HEK293 (cell line): ENCODE results near the gene ARTN.

Source experiments
- CTCF ChIA-PET: fragments of 350-600 bp; formaldehyde crosslinking; extraction: SDS; loops from one replicate; lab custom pipeline; 2021; ENCODE audit warnings: antibody characterized with exemption; lab: Yijun Ruan, JAX
- POLR2A ChIA-PET: fragments of 300-600 bp; formaldehyde crosslinking; extraction: SDS; loops from one replicate; lab custom pipeline; 2020; ENCODE audit warnings: antibody characterized with exemption, inconsistent platforms; lab: Yijun Ruan, JAX
- H3K27ac ChIP-seq: fragments of 200-500 bp; sonication (Bioruptor generic); 2 replicates; pipeline ENCODE4 v1.5.1; 2014; ENCODE audit warnings: low read depth, low read length, control low read depth, inconsistent platforms; ENCODE audit errors: extremely low read depth
- H3K36me3 ChIP-seq, 2 experiments: fragments of 200-500 bp in 1 of 2; sonication (Bioruptor generic) in 1 of 2; 1 replicate in 1 of 2; 2 replicates in 1 of 2; pipeline ENCODE4 v1.5.1; 2014 to 2017; ENCODE audit warnings: inconsistent platforms in 2 of 2, low read length in 2 of 2; ENCODE audit not compliant: control insufficient read depth in 2 of 2, insufficient read depth in 1 of 2
- H3K4me1 ChIP-seq: fragments of 200-500 bp; sonication (Bioruptor generic); 2 replicates; pipeline ENCODE4 v1.5.1; 2014; ENCODE audit warnings: mild to moderate bottlenecking, low read length, inconsistent platforms; ENCODE audit not compliant: control insufficient read depth, insufficient read depth
- H3K4me3 ChIP-seq: 2 replicates; pipeline ENCODE4 v1.5.1; 2011; ENCODE audit warnings: low read depth, mild to moderate bottlenecking, control low read depth, low read length, moderate library complexity
- H3K9me3 ChIP-seq: fragments of 200-500 bp; sonication (Bioruptor generic); 2 replicates; pipeline ENCODE4 v1.5.1; 2014; ENCODE audit warnings: low read depth, low read length, inconsistent platforms; ENCODE audit not compliant: control insufficient read depth, insufficient read depth
- GFI1B ChIP-seq: fragments of 450-650 bp; formaldehyde crosslinking; IDR thresholded peaks from 2 replicates; pipeline ENCODE4 v1.5.1; 2016; ENCODE audit warnings: missing biosample characterization, missing genetic modification characterization
- HIC1 ChIP-seq: fragments of 450-650 bp; formaldehyde crosslinking; IDR thresholded peaks from 2 replicates; pipeline ENCODE4 v1.5.1; 2016; ENCODE audit warnings: missing biosample characterization, missing genetic modification characterization
- MYNN ChIP-seq: fragments of 450-650 bp; formaldehyde crosslinking; IDR thresholded peaks from 2 replicates; pipeline ENCODE4 v1.5.1; 2016; ENCODE audit warnings: missing biosample characterization, missing genetic modification characterization, borderline replicate concordance
- SCRT1 ChIP-seq: fragments of 450-650 bp; formaldehyde crosslinking; IDR thresholded peaks from 2 replicates; pipeline ENCODE4 v1.5.1; 2016; ENCODE audit warnings: missing biosample characterization, missing genetic modification characterization, borderline replicate concordance
- ZBTB20 ChIP-seq: fragments of 450-650 bp; formaldehyde crosslinking; IDR thresholded peaks from 2 replicates; pipeline ENCODE4 v1.5.1; 2016; ENCODE audit warnings: missing biosample characterization, missing genetic modification characterization
- ZBTB49 ChIP-seq: fragments of 450-650 bp; formaldehyde crosslinking; IDR thresholded peaks from 2 replicates; pipeline ENCODE4 v1.5.1; 2016; ENCODE audit warnings: missing biosample characterization, missing genetic modification characterization, low read depth
- ZBTB7A ChIP-seq: fragments of 450-650 bp; formaldehyde crosslinking; IDR thresholded peaks from 2 replicates; pipeline ENCODE4 v1.5.1; 2016; ENCODE audit warnings: low read depth, missing biosample characterization, missing genetic modification characterization
- ZFP41 ChIP-seq: fragments of 450-650 bp; formaldehyde crosslinking; IDR thresholded peaks from 2 replicates; pipeline ENCODE4 v1.5.1; 2016; ENCODE audit warnings: missing biosample characterization, missing genetic modification characterization, borderline replicate concordance
- ZNF174 ChIP-seq: fragments of 450-650 bp; formaldehyde crosslinking; IDR thresholded peaks from 2 replicates; pipeline ENCODE4 v1.5.0; 2017; ENCODE audit warnings: missing biosample characterization, mild to moderate bottlenecking, missing genetic modification characterization
- ZNF202 ChIP-seq: fragments of 450-650 bp; formaldehyde crosslinking; IDR thresholded peaks from 2 replicates; pipeline ENCODE4 v1.5.1; 2016; ENCODE audit warnings: missing biosample characterization, missing genetic modification characterization, borderline replicate concordance
- ZNF324 ChIP-seq: fragments of 450-650 bp; formaldehyde crosslinking; IDR thresholded peaks from 2 replicates; pipeline ENCODE4 v1.5.1; 2016; ENCODE audit warnings: missing biosample characterization, missing genetic modification characterization
- ZNF404 ChIP-seq: fragments of 450-650 bp; formaldehyde crosslinking; IDR thresholded peaks from 2 replicates; pipeline ENCODE4 v1.5.1; 2017; ENCODE audit warnings: missing biosample characterization, missing genetic modification characterization
- ZNF426 ChIP-seq: fragments of 450-650 bp; formaldehyde crosslinking; IDR thresholded peaks from 2 replicates; pipeline ENCODE4 v1.5.1; 2017; ENCODE audit warnings: missing biosample characterization, missing genetic modification characterization, mild to moderate bottlenecking, inconsistent platforms, moderate library complexity
- ZNF529 ChIP-seq: fragments of 450-650 bp; formaldehyde crosslinking; IDR thresholded peaks from 2 replicates; pipeline ENCODE4 v1.5.1; 2017; ENCODE audit warnings: missing genetic modification characterization, missing biosample characterization; ENCODE audit not compliant: insufficient replicate concordance
- ZNF626 ChIP-seq: fragments of 450-650 bp; sonication (Bioruptor Pico); formaldehyde crosslinking; IDR thresholded peaks from 2 replicates; pipeline ENCODE4 v1.5.1; 2018; ENCODE audit warnings: missing biosample characterization, missing genetic modification characterization, inconsistent platforms
- ZNF701 ChIP-seq: fragments of 450-650 bp; formaldehyde crosslinking; IDR thresholded peaks from 2 replicates; pipeline ENCODE4 v1.5.1; 2016; ENCODE audit warnings: missing biosample characterization, missing genetic modification characterization
- ZNF76 ChIP-seq: fragments of 450-650 bp; formaldehyde crosslinking; IDR thresholded peaks from 2 replicates; pipeline ENCODE4; 2016; ENCODE audit warnings: low read depth, missing biosample characterization, missing genetic modification characterization, borderline replicate concordance
- ZNF837 ChIP-seq: fragments of 450-650 bp; formaldehyde crosslinking; IDR thresholded peaks from 2 replicates; pipeline ENCODE4 v1.5.1; 2016; ENCODE audit warnings: missing biosample characterization, missing genetic modification characterization
- TF ChIP-seq, protein P1 (sequence below): fragments of 450-650 bp; formaldehyde crosslinking; IDR thresholded peaks from 2 replicates; pipeline ENCODE4 v1.5.1; 2016; ENCODE audit warnings: missing biosample characterization, missing genetic modification characterization
- TF ChIP-seq, protein P2 (sequence below): fragments of 450-650 bp; formaldehyde crosslinking; IDR thresholded peaks from 2 replicates; pipeline ENCODE4 v1.5.1; 2016; ENCODE audit warnings: missing biosample characterization, missing genetic modification characterization
- TF ChIP-seq, protein P3 (sequence below): fragments of 450-650 bp; formaldehyde crosslinking; IDR thresholded peaks from 2 replicates; pipeline ENCODE4; 2016; ENCODE audit warnings: missing biosample characterization, missing genetic modification characterization
- TF ChIP-seq, protein P4 (sequence below): fragments of 450-650 bp; formaldehyde crosslinking; IDR thresholded peaks from 2 replicates; pipeline ENCODE4 v1.5.1; 2016; ENCODE audit warnings: missing biosample characterization, missing genetic modification characterization

The ARTN gene

GRCh38 chr1:43924516-43924915, 9.1 kb upstream of the ARTN start (continued):
- TF ChIP-seq GFI1B (tag by site-specific recombination), result no peak
- no peak for TF ChIP-seq ZNF701 (tag by site-specific recombination)
- TF ChIP-seq, all 188 proteins: peak for 0

GRCh38 chr1:43925846-43926245, 7.8 kb upstream of the ARTN start:
- Histone ChIP-seq H3K4me3 (no peak overlapping the region), H3K36me3 (peaks cover 0 to 3% of the 10 kb centered on the region in 2 experiments; a peak in 1 of 3 replicates), H3K4me1 (no peaks in the 10 kb centered on the region), H3K9me3 (no peaks in the 10 kb centered on the region), H3K27ac (no peak overlapping the region)
- TF ChIP-seq ZBTB49 (tag by site-specific recombination), result no peak
- TF ChIP-seq ZFP41 (tag by site-specific recombination), result no peak
- TF ChIP-seq, protein P1, sequence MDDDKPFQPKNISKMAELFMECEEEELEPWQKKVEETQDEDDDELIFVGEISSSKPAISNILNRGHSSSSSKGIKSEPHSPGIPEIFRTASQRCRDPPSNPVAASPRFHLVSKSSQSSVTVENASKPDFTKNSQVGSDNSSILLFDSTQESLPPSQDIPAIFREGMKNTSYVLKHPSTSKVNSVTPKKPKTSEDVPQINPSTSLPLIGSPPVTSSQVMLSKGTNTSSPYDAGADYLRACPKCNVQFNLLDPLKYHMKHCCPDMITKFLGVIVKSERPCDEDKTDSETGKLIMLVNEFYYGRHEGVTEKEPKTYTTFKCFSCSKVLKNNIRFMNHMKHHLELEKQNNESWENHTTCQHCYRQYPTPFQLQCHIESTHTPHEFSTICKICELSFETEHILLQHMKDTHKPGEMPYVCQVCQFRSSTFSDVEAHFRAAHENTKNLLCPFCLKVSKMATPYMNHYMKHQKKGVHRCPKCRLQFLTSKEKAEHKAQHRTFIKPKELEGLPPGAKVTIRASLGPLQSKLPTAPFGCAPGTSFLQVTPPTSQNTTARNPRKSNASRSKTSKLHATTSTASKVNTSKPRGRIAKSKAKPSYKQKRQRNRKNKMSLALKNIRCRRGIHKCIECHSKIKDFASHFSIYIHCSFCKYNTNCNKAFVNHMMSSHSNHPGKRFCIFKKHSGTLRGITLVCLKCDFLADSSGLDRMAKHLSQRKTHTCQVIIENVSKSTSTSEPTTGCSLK (tag by site-specific recombination), result no peak
- TF ChIP-seq ZBTB7A (tag by site-specific recombination), result no peak
- no peak for TF ChIP-seq MYNN
- no peak for TF ChIP-seq ZNF404 (tag by site-specific recombination)
- TF ChIP-seq ZBTB20 (tag by site-specific recombination), result no peak
- TF ChIP-seq ZNF529 (tag by site-specific recombination), result no peak
- TF ChIP-seq, protein P2, sequence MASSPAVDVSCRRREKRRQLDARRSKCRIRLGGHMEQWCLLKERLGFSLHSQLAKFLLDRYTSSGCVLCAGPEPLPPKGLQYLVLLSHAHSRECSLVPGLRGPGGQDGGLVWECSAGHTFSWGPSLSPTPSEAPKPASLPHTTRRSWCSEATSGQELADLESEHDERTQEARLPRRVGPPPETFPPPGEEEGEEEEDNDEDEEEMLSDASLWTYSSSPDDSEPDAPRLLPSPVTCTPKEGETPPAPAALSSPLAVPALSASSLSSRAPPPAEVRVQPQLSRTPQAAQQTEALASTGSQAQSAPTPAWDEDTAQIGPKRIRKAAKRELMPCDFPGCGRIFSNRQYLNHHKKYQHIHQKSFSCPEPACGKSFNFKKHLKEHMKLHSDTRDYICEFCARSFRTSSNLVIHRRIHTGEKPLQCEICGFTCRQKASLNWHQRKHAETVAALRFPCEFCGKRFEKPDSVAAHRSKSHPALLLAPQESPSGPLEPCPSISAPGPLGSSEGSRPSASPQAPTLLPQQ, result no peak
- TF ChIP-seq ZNF837 (tag by site-specific recombination), result no peak
- TF ChIP-seq ZNF202 (tag by site-specific recombination), result no peak
- no peak for TF ChIP-seq ZNF174 (tag by site-specific recombination)
- TF ChIP-seq ZNF426 (tag by site-specific recombination), result no peak
- TF ChIP-seq SCRT1 (tag by site-specific recombination), result no peak
- TF ChIP-seq ZNF324 (tag by site-specific recombination), result no peak
- TF ChIP-seq HIC1 (tag by site-specific recombination), result no peak
- no peak for TF ChIP-seq ZNF76 (tag by site-specific recombination)
- no peak for TF ChIP-seq ZNF626 (tag by site-specific recombination)
- TF ChIP-seq, protein P3, sequence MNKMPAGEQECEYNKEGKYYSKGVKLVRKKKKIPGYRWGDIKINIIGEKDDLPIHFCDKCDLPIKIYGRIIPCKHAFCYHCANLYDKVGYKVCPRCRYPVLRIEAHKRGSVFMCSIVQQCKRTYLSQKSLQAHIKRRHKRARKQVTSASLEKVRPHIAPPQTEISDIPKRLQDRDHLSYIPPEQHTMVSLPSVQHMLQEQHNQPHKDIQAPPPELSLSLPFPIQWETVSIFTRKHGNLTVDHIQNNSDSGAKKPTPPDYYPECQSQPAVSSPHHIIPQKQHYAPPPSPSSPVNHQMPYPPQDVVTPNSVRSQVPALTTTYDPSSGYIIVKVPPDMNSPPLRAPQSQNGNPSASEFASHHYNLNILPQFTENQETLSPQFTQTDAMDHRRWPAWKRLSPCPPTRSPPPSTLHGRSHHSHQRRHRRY (tag by site-specific recombination), result no peak
- TF ChIP-seq, protein P4, sequence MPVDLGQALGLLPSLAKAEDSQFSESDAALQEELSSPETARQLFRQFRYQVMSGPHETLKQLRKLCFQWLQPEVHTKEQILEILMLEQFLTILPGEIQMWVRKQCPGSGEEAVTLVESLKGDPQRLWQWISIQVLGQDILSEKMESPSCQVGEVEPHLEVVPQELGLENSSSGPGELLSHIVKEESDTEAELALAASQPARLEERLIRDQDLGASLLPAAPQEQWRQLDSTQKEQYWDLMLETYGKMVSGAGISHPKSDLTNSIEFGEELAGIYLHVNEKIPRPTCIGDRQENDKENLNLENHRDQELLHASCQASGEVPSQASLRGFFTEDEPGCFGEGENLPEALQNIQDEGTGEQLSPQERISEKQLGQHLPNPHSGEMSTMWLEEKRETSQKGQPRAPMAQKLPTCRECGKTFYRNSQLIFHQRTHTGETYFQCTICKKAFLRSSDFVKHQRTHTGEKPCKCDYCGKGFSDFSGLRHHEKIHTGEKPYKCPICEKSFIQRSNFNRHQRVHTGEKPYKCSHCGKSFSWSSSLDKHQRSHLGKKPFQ, result no peak
- ChIA-PET POLR2A (no interaction called here), CTCF (interaction anchor here (0.6 to 3.3 kb wide), 2 partner anchors 9 to 32 kb away, joined by 3 to 18 read pairs; no protein-coding TSS in a partner anchor)
